OCI-LY7 (cell line): ENCODE data around the gene GTF3C4. TPM values are rescaled to one million over a fixed set of nuclear protein-coding genes. Genes with fewer than 3 reads are reported as not detected.

ENCODE experiments used
- BruUV-seq: library from RNA; stranded (reverse); fragments of 400-500 nt; replicated peaks from 2 replicates; lab custom pipeline; 2021; lab: Mats Ljungman, UMichigan
- CTCF ChIA-PET: fragments of 300-600 bp; sonication (Branson Sonifier 250); formaldehyde crosslinking; loops from one replicate; lab custom pipeline; 2022; ENCODE audit warnings: antibody characterized with exemption; ENCODE audit not compliant: unreplicated experiment; lab: Charles Lee
- POLR2A ChIA-PET: fragments of 300-600 bp; sonication (Branson Sonifier 250); formaldehyde crosslinking; loops from one replicate; lab custom pipeline; 2022; ENCODE audit warnings: antibody characterized with exemption; lab: Charles Lee
- DNase-seq: peaks from one replicate; pipeline ENCODE4 v3.0.0-alpha.2; 2015; ENCODE audit warnings: low spot score
- H2AFZ ChIP-seq: fragments of 200-600 bp; sonication (generic), shearing (Covaris generic); 2 replicates; pipeline ENCODE4 v1.6.1; 2014; ENCODE audit warnings: mild to moderate bottlenecking, antibody characterized with exemption, low read length, moderate library complexity
- H3K27ac ChIP-seq: fragments of 200-600 bp; sonication (generic); 2 replicates; pipeline ENCODE4 v1.5.1; 2014; ENCODE audit warnings: mixed run types, low read depth, mild to moderate bottlenecking, moderate library complexity, low read length, inconsistent platforms; ENCODE audit not compliant: poor library complexity, severe bottlenecking
- H3K36me3 ChIP-seq: fragments of 200-600 bp; sonication (generic); 2 replicates; pipeline ENCODE4 v1.6.1; 2014; ENCODE audit warnings: mild to moderate bottlenecking, antibody characterized with exemption, low read length, moderate library complexity, mixed read lengths; ENCODE audit not compliant: insufficient read depth
- H3K4me1 ChIP-seq: fragments of 200-600 bp; sonication (generic); 2 replicates; pipeline ENCODE4 v1.5.1; 2014; ENCODE audit warnings: mild to moderate bottlenecking, low read length; ENCODE audit not compliant: insufficient read depth, poor library complexity, severe bottlenecking
- H3K4me2 ChIP-seq: fragments of 200-600 bp; sonication (generic); 2 replicates; pipeline ENCODE4 v1.6.1; 2014; ENCODE audit warnings: mild to moderate bottlenecking, low read length
- H3K4me3 ChIP-seq: fragments of 200-600 bp; sonication (generic); 2 replicates; pipeline ENCODE4 v1.5.1; 2014; ENCODE audit warnings: mild to moderate bottlenecking, low read depth, low read length; ENCODE audit not compliant: poor library complexity, severe bottlenecking
- H3K79me2 ChIP-seq: fragments of 200-600 bp; sonication (generic); 2 replicates; pipeline ENCODE4 v1.6.1; 2016; ENCODE audit warnings: low read depth, mild to moderate bottlenecking, low read length, moderate library complexity, mixed read lengths; ENCODE audit not compliant: insufficient read depth
- H3K9me2 ChIP-seq: fragments of 200-600 bp; sonication (generic); 2 replicates; pipeline ENCODE4 v1.6.1; 2016; ENCODE audit warnings: mild to moderate bottlenecking, low read length, mixed read lengths; ENCODE audit not compliant: insufficient read depth
- H3K9me3 ChIP-seq: fragments of 200-600 bp; sonication (generic); 2 replicates; pipeline ENCODE4 v1.6.1; 2014; ENCODE audit warnings: mild to moderate bottlenecking, mixed run types, low read length, mixed read lengths
- H4K20me1 ChIP-seq: fragments of 200-600 bp; sonication (generic); 2 replicates; pipeline ENCODE4 v1.6.1; 2014; ENCODE audit warnings: mild to moderate bottlenecking, antibody characterized with exemption, low read length, moderate library complexity, mixed read lengths; ENCODE audit not compliant: insufficient read depth
- CTCF ChIP-seq: fragments of 200-600 bp; sonication (generic); conservative IDR thresholded peaks from 2 replicates; pipeline ENCODE4 v1.5.1; 2014; ENCODE audit warnings: mild to moderate bottlenecking, antibody characterized with exemption, low read length, moderate library complexity, mixed read lengths
- EZH2phosphoT487 ChIP-seq: fragments of 200-600 bp; sonication (generic); IDR thresholded peaks from 2 replicates; pipeline ENCODE4 v1.6.1; 2018; ENCODE audit warnings: low read depth, borderline replicate concordance, mild to moderate bottlenecking, mixed run types, antibody characterized with exemption, low read length, moderate library complexity, mixed read lengths
- intact Hi-C: fragments of 100-400 bp; cut with micrococcal nuclease; formaldehyde crosslinking; loops from one replicate; pipeline ENCODE4 v1.10.0; 2022; ENCODE audit not compliant: unreplicated experiment
- total RNA-seq, 2 experiments: library from RNA; depleted of rRNA in 1 of 2; stranded (reverse); fragments of >200 nt in 1 of 2; shearing (Covaris generic) in 1 of 2; gene quantifications; 2 replicates each; pipeline ENCODE4 v1.2.3, GENCODE V29; 2014 to 2022

GTF3C4 gene
- total RNA-seq, 2 experiments from 2014 or later: 15.7 to 19.0 TPM

- no TSS peak for BruUV-seq
Observed at GRCh38 chr9:132711846-132712245, 41.6 kb downstream of the GTF3C4 start.

GRCh38 chr9:132712753-132713152 is 42.5 kb downstream of the GTF3C4 start:
- ChIA-PET CTCF (no interaction called here), POLR2A (no interaction called here)
- no TSS peak for BruUV-seq
- no peak for DNase-seq
- H3K27ac ChIP-seq: no peak overlapping the region
- no peak overlapping the region for H2AFZ ChIP-seq
- H3K4me3 ChIP-seq: no peak overlapping the region
- no peak overlapping the region for H3K4me2 ChIP-seq
- H3K79me2 ChIP-seq: no peaks in the 10 kb centered on the region
- TF ChIP-seq CTCF (no peak), EZH2phosphoT487 (no peak)
- no peaks in the 10 kb centered on the region for H3K36me3 ChIP-seq
- no peaks in the 10 kb centered on the region for H3K9me2 ChIP-seq
- intact Hi-C loops: no loop called here
- H4K20me1 ChIP-seq: no peaks in the 10 kb centered on the region
- no peaks in the 10 kb centered on the region for H3K4me1 ChIP-seq
- no peaks in the 10 kb centered on the region for H3K9me3 ChIP-seq

More at GRCh38 chr9:132711846-132712245, 41.6 kb downstream of the GTF3C4 start:
- H3K4me3 ChIP-seq: no peak overlapping the region
- DNase-seq: no peak
- H4K20me1 ChIP-seq: no peaks in the 10 kb centered on the region
- no peaks in the 10 kb centered on the region for H3K36me3 ChIP-seq
- H3K27ac ChIP-seq: no peak overlapping the region
- H2AFZ ChIP-seq: no peak overlapping the region
- CTCF ChIA-PET: no interaction called here
- H3K4me2 ChIP-seq: no peak overlapping the region
- no peaks in the 10 kb centered on the region for H3K9me3 ChIP-seq
- no peaks in the 10 kb centered on the region for H3K4me1 ChIP-seq
- intact Hi-C loops: no loop called here
- POLR2A ChIA-PET: no interaction called here
- H3K9me2 ChIP-seq: no peaks in the 10 kb centered on the region
- no peaks in the 10 kb centered on the region for H3K79me2 ChIP-seq
- TF ChIP-seq EZH2phosphoT487 (no peak), CTCF (no peak)

- Histone ChIP-seq H3K4me1 (no peaks in the 10 kb centered on the region), H3K9me3 (no peaks in the 10 kb centered on the region)
Observed at GRCh38 chr9:132716007-132716406, 45.7 kb downstream of the GTF3C4 start.

More at GRCh38 chr9:132716007-132716406, 45.7 kb downstream of the GTF3C4 start:
- no peak overlapping the region for H3K4me3 ChIP-seq
- no peaks in the 10 kb centered on the region for H3K9me2 ChIP-seq
- H2AFZ ChIP-seq: no peak overlapping the region
- no peaks in the 10 kb centered on the region for H4K20me1 ChIP-seq
- intact Hi-C loops: no loop called here
- ChIA-PET CTCF (no interaction called here), POLR2A (no interaction called here)
- no peak overlapping the region for H3K27ac ChIP-seq
- no peaks in the 10 kb centered on the region for H3K79me2 ChIP-seq
- no peak for TF ChIP-seq CTCF
- BruUV-seq: no TSS peak
- no peak overlapping the region for H3K4me2 ChIP-seq
- no peak for DNase-seq
- no peaks in the 10 kb centered on the region for H3K36me3 ChIP-seq
